ENCODE data around the gene ATP10A.

ATP10A gene

GRCh38 chr15:25795712-25796111 lies 67.4 kb downstream of the ATP10A start:
- no peaks in the 10 kb centered on the region for H3K9me3 Mint-ChIP-seq
- no peak overlapping the region for H3K4me3 Mint-ChIP-seq
- peaks cover 98% of the 10 kb centered on the region for H3K4me1 Mint-ChIP-seq (ENCODE audit: low read depth)
- H3K27ac Mint-ChIP-seq, result peak overlapping the region; percentile 32
- intact Hi-C loops (cut with micrococcal nuclease), result no loop called here
- peaks cover 31% of the 10 kb centered on the region for H3K27me3 Mint-ChIP-seq
- no peaks in the 10 kb centered on the region for H3K36me3 Mint-ChIP-seq (ENCODE audit: low read depth)

GRCh38 chr15:25795061-25795460 lies 68.1 kb downstream of the ATP10A start:
- no peaks in the 10 kb centered on the region for H3K9me3 Mint-ChIP-seq
- intact Hi-C loops (cut with micrococcal nuclease), result no loop called here
- peaks cover 98% of the 10 kb centered on the region for H3K4me1 Mint-ChIP-seq (ENCODE audit: low read depth)
- H3K36me3 Mint-ChIP-seq (ENCODE audit: low read depth), result no peaks in the 10 kb centered on the region
- H3K27ac Mint-ChIP-seq, result peak overlapping the region; percentile 32
- peaks cover 26% of the 10 kb centered on the region for H3K27me3 Mint-ChIP-seq
- H3K4me3 Mint-ChIP-seq, result no peak overlapping the region

- Mint-ChIP-seq H3K36me3 (ENCODE audit: low read depth) (no peaks in the 10 kb centered on the region), H3K4me1 (ENCODE audit: low read depth) (peaks cover 99% of the 10 kb centered on the region), H3K9me3 (no peaks in the 10 kb centered on the region), H3K27ac (peak overlapping the region; percentile 79), H3K27me3 (peaks cover 15% of the 10 kb centered on the region), H3K4me3 (peak overlapping the region; percentile 6)
- intact Hi-C loops (cut with micrococcal nuclease), result loop anchor here (2.0 kb wide), 1 partner anchor 67 kb away; no protein-coding TSS in a partner anchor
Observed at GRCh38 chr15:25793354-25794050, 69.6 kb downstream of the ATP10A start.

GRCh38 chr15:25792128-25792527 lies 71.0 kb downstream of the ATP10A start:
- peaks cover 10% of the 10 kb centered on the region for H3K27me3 Mint-ChIP-seq
- no peaks in the 10 kb centered on the region for H3K36me3 Mint-ChIP-seq (ENCODE audit: low read depth)
- H3K4me1 Mint-ChIP-seq (ENCODE audit: low read depth), result peaks cover 99% of the 10 kb centered on the region
- intact Hi-C loops (cut with micrococcal nuclease), result loop anchor here (2.0 kb wide), 1 partner anchor 69 kb away; no protein-coding TSS in a partner anchor
- no peak overlapping the region for H3K4me3 Mint-ChIP-seq
- H3K9me3 Mint-ChIP-seq, result no peaks in the 10 kb centered on the region
- peak overlapping the region; percentile 79 for H3K27ac Mint-ChIP-seq

GRCh38 chr15:25790000-25790660 lies 73.0 kb downstream of the ATP10A start:
- Mint-ChIP-seq H3K4me1 (ENCODE audit: low read depth) (peaks cover 94% of the 10 kb centered on the region), H3K27ac (no peak overlapping the region), H3K27me3 (peaks cover 11% of the 10 kb centered on the region), H3K4me3 (no peak overlapping the region), H3K36me3 (ENCODE audit: low read depth) (no peaks in the 10 kb centered on the region), H3K9me3 (no peaks in the 10 kb centered on the region)
- intact Hi-C loops (cut with micrococcal nuclease), result no loop called here

GRCh38 chr15:25789616-25789999 lies 73.5 kb downstream of the ATP10A start:
- intact Hi-C loops (cut with micrococcal nuclease), result no loop called here
- Mint-ChIP-seq H3K36me3 (ENCODE audit: low read depth) (no peaks in the 10 kb centered on the region), H3K9me3 (no peaks in the 10 kb centered on the region), H3K27ac (no peak overlapping the region), H3K4me1 (ENCODE audit: low read depth) (peaks cover 93% of the 10 kb centered on the region), H3K4me3 (no peak overlapping the region), H3K27me3 (peaks cover 10% of the 10 kb centered on the region)

GRCh38 chr15:25789211-25789610 lies 73.9 kb downstream of the ATP10A start:
- no peaks in the 10 kb centered on the region for H3K9me3 Mint-ChIP-seq
- peaks cover 91% of the 10 kb centered on the region for H3K4me1 Mint-ChIP-seq (ENCODE audit: low read depth)
- intact Hi-C loops (cut with micrococcal nuclease), result no loop called here
- H3K36me3 Mint-ChIP-seq (ENCODE audit: low read depth), result no peaks in the 10 kb centered on the region
- no peak overlapping the region for H3K27ac Mint-ChIP-seq
- H3K27me3 Mint-ChIP-seq, result peaks cover 10% of the 10 kb centered on the region
- H3K4me3 Mint-ChIP-seq, result no peak overlapping the region

- intact Hi-C loops (cut with micrococcal nuclease), result no loop called here
- Mint-ChIP-seq H3K36me3 (ENCODE audit: low read depth) (no peaks in the 10 kb centered on the region), H3K9me3 (no peaks in the 10 kb centered on the region), H3K27me3 (peaks cover 10% of the 10 kb centered on the region), H3K27ac (peak overlapping the region; percentile 37), H3K4me3 (no peak overlapping the region), H3K4me1 (ENCODE audit: low read depth) (peaks cover 90% of the 10 kb centered on the region)
Observed at GRCh38 chr15:25787855-25788520, 75.1 kb downstream of the ATP10A start.

GRCh38 chr15:25787381-25787780 lies 75.7 kb downstream of the ATP10A start:
- Mint-ChIP-seq H3K4me1 (ENCODE audit: low read depth) (peaks cover 84% of the 10 kb centered on the region), H3K27ac (no peak overlapping the region), H3K36me3 (ENCODE audit: low read depth) (no peaks in the 10 kb centered on the region), H3K9me3 (no peaks in the 10 kb centered on the region), H3K27me3 (peaks cover 10% of the 10 kb centered on the region), H3K4me3 (no peak overlapping the region)
- intact Hi-C loops (cut with micrococcal nuclease), result no loop called here

- H3K4me1 Mint-ChIP-seq (ENCODE audit: low read depth), result peaks cover 71% of the 10 kb centered on the region
- peaks cover 10% of the 10 kb centered on the region for H3K27me3 Mint-ChIP-seq
- no peak overlapping the region for H3K4me3 Mint-ChIP-seq
- H3K9me3 Mint-ChIP-seq, result no peaks in the 10 kb centered on the region
- no peaks in the 10 kb centered on the region for H3K36me3 Mint-ChIP-seq (ENCODE audit: low read depth)
- peak overlapping the region; percentile 81 for H3K27ac Mint-ChIP-seq
- intact Hi-C loops (cut with micrococcal nuclease), result no loop called here
Observed at GRCh38 chr15:25786040-25786439, 77.1 kb downstream of the ATP10A start.

- Mint-ChIP-seq H3K36me3 (ENCODE audit: low read depth) (no peaks in the 10 kb centered on the region), H3K27ac (peak overlapping the region; percentile 81), H3K4me3 (no peak overlapping the region), H3K9me3 (no peaks in the 10 kb centered on the region), H3K27me3 (peaks cover 8% of the 10 kb centered on the region), H3K4me1 (ENCODE audit: low read depth) (peaks cover 67% of the 10 kb centered on the region)
- intact Hi-C loops (cut with micrococcal nuclease), result no loop called here
Observed at GRCh38 chr15:25785641-25786025, 77.5 kb downstream of the ATP10A start.

- peak overlapping the region; percentile 81 for H3K27ac Mint-ChIP-seq
- no peaks in the 10 kb centered on the region for H3K9me3 Mint-ChIP-seq
- no peak overlapping the region for H3K4me3 Mint-ChIP-seq
- H3K27me3 Mint-ChIP-seq, result peaks cover 8% of the 10 kb centered on the region
- peaks cover 61% of the 10 kb centered on the region for H3K4me1 Mint-ChIP-seq (ENCODE audit: low read depth)
- intact Hi-C loops (cut with micrococcal nuclease), result no loop called here
- H3K36me3 Mint-ChIP-seq (ENCODE audit: low read depth), result peaks cover 5% of the 10 kb centered on the region
Observed at GRCh38 chr15:25784876-25785640, 78.1 kb downstream of the ATP10A start.

GRCh38 chr15:25783607-25784540 lies 79.3 kb downstream of the ATP10A start:
- H3K9me3 Mint-ChIP-seq, result no peaks in the 10 kb centered on the region
- H3K4me1 Mint-ChIP-seq (ENCODE audit: low read depth), result peaks cover 61% of the 10 kb centered on the region
- peak overlapping the region; percentile 66 for H3K27ac Mint-ChIP-seq
- intact Hi-C loops (cut with micrococcal nuclease), result no loop called here
- H3K27me3 Mint-ChIP-seq, result peaks cover 8% of the 10 kb centered on the region
- H3K36me3 Mint-ChIP-seq (ENCODE audit: low read depth), result peaks cover 11% of the 10 kb centered on the region
- no peak overlapping the region for H3K4me3 Mint-ChIP-seq

All from dendritic cell treated with granulocyte-macrophage colony-stimulating factor and Interleukin-4, amounts not matched to agents 40 ng/mL and 50 ng/mL, for 4 days (primary cell).